ENCODE data around the gene KCNIP4. TPM values are rescaled to one million over a fixed set of nuclear protein-coding genes. Genes with fewer than 3 reads are reported as not detected.

KCNIP4 gene
- polyA plus RNA-seq, 3 donors, result 0.09 to 0.25 TPM; not detected in 1

DNA sequence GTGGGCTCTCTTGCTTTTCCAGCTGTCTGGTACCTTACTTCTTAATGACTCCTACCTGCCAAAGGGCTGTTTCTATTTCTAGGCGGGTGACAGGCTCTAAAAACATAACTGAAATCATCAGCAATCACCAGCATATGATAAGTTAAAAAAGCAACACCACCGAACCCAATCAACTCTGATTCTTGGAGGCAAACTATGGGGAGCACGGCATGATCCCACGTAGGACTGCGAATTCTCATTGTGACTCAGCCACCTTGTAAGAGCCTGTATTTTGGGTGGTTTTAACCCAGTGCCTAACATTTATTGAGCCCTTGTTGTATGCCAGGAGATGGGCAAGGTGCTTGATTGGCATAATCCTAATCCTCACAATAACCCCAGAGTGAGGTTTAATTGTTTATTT, 1091.5 kb downstream of the KCNIP4 start:
- Histone ChIP-seq H3K27ac (ENCODE audit: low read depth in 1 of 2, low read length in 2 of 2) (no peak overlapping the region), H2AFZ (ENCODE audit: insufficient read depth, low read depth, low read length, poor library complexity, severe bottlenecking) (no peak overlapping the region), H3K4me2 (replicated peaks; ENCODE audit: extremely low read depth, low read length, poor library complexity, severe bottlenecking) (no peak overlapping the region), H3K9me3 (replicated peaks in 1 of 2; ENCODE audit: control insufficient read depth in 1 of 2, insufficient read depth in 1 of 2, low read length in 2 of 2) (peaks cover 0 to 4% of the 10 kb centered on the region in 2 donors), H3K4me3 (replicated peaks in 1 of 3; ENCODE audit: low read depth in 2 of 3, low read length in 3 of 3) (no peak overlapping the region), H3K4me1 (ENCODE audit: control insufficient read depth in 1 of 2, insufficient read depth in 2 of 2, low read length in 2 of 2) (no peaks in the 10 kb centered on the region), H4K20me1 (ENCODE audit: insufficient read depth, low read length) (no peaks in the 10 kb centered on the region), H3K9ac (ENCODE audit: insufficient read depth, low read length, poor library complexity, severe bottlenecking) (no peak overlapping the region), H3K27me3 (ENCODE audit: control insufficient read depth in 2 of 2, insufficient read depth in 2 of 2, low read length in 2 of 2) (no peaks in the 10 kb centered on the region), H3K79me2 (ENCODE audit: insufficient read depth, low read length) (no peaks in the 10 kb centered on the region), H3K36me3 (replicated peaks in 1 of 2; ENCODE audit: control insufficient read depth in 1 of 2, insufficient read depth in 2 of 2, low read length in 2 of 2) (no peaks in the 10 kb centered on the region)
- H3K27ac Mint-ChIP-seq, result no peak overlapping the region
- peaks cover 3 to 21% (median 6%) of the 10 kb centered on the region in 7 donors for H3K9me3 Mint-ChIP-seq
- H3K27me3 Mint-ChIP-seq (ENCODE audit: low read depth in 3 of 3), result peaks cover 0 to 3% (median 0%) of the 10 kb centered on the region in 3 donors
- no peak for DNase-seq
- WGBS (ENCODE audit: insufficient coverage), result 100% methylated on average over 1 of the region's 5 CpGs
- intact Hi-C loops (cut with micrococcal nuclease), result no loop called here
- TF ChIP-seq CTCF (IDR thresholded peaks at IDR 0.05), result no peak
- H3K4me3 Mint-ChIP-seq, result no peak overlapping the region
- H3K36me3 Mint-ChIP-seq, result no peaks in the 10 kb centered on the region
- H3K4me1 Mint-ChIP-seq, result no peaks in the 10 kb centered on the region

DNA sequence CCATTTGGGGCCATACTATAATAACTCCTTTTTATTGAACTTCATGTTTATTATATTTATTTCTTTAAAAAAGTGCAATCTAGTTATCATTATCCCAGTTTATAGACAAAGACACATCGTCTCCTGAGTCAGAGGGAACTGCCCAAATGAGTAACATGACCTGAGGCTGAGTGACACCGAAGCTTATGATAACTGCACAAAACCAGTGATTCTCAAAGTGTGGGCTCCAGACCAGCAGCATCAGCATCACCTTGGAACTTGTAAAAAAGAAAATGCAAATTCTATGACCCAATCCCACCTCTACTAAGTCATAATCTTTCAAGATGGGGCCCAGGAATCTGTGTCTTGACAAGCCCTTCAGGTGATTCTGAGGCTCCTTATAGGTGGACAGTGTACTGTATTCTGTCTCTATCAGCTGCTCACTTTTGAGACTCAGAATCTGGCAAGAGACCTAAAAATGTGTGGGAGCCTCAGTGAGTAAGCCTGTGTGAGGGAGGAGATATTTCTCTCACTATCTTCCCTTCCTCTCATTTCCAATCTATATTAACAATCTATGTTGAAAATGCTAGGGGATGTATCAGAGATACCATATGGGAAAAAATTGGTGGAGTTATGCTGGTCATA, 1101.3 kb downstream of the KCNIP4 start:
- Histone ChIP-seq H2AFZ (ENCODE audit: insufficient read depth, low read depth, low read length, poor library complexity, severe bottlenecking) (no peak overlapping the region), H3K9me3 (replicated peaks in 1 of 2; ENCODE audit: control insufficient read depth in 1 of 2, insufficient read depth in 1 of 2, low read length in 2 of 2) (peaks cover 0 to 12% of the 10 kb centered on the region in 2 donors), H3K9ac (ENCODE audit: insufficient read depth, low read length, poor library complexity, severe bottlenecking) (no peak overlapping the region), H3K27me3 (ENCODE audit: control insufficient read depth in 2 of 2, insufficient read depth in 2 of 2, low read length in 2 of 2) (no peaks in the 10 kb centered on the region), H3K4me1 (ENCODE audit: control insufficient read depth in 1 of 2, insufficient read depth in 2 of 2, low read length in 2 of 2) (no peaks in the 10 kb centered on the region), H3K4me2 (replicated peaks; ENCODE audit: extremely low read depth, low read length, poor library complexity, severe bottlenecking) (no peak overlapping the region), H3K36me3 (replicated peaks in 1 of 2; ENCODE audit: control insufficient read depth in 1 of 2, insufficient read depth in 2 of 2, low read length in 2 of 2) (no peaks in the 10 kb centered on the region), H4K20me1 (ENCODE audit: insufficient read depth, low read length) (no peaks in the 10 kb centered on the region), H3K27ac (ENCODE audit: low read depth in 1 of 2, low read length in 2 of 2) (no peak overlapping the region), H3K4me3 (replicated peaks in 1 of 3; ENCODE audit: low read depth in 2 of 3, low read length in 3 of 3) (no peak overlapping the region), H3K79me2 (ENCODE audit: insufficient read depth, low read length) (no peaks in the 10 kb centered on the region)
- no peak for TF ChIP-seq CTCF (IDR thresholded peaks at IDR 0.05)
- H3K36me3 Mint-ChIP-seq, result no peaks in the 10 kb centered on the region
- no peaks in the 10 kb centered on the region for H3K4me1 Mint-ChIP-seq
- peaks cover 0 to 9% (median 6%) of the 10 kb centered on the region in 7 donors for H3K9me3 Mint-ChIP-seq
- intact Hi-C loops (cut with micrococcal nuclease), result no loop called here
- H3K4me3 Mint-ChIP-seq, result no peak overlapping the region
- no peaks in the 10 kb centered on the region for H3K27me3 Mint-ChIP-seq (ENCODE audit: low read depth in 3 of 3)
- 65% methylated on average over 2 of the region's 2 CpGs for WGBS (ENCODE audit: insufficient coverage)
- DNase-seq, result no peak
- H3K27ac Mint-ChIP-seq, result no peak overlapping the region

Data from CD14-positive monocyte (primary cell).